Activated CD4-positive, alpha-beta T cell treated with anti-CD3 and anti-CD28 coated beads for 36 hours (primary cell): Measurements from ENCODE around the gene PCSK1N. TPM values are rescaled to one million over a fixed set of nuclear protein-coding genes. Genes with fewer than 3 reads are reported as not detected.
"Not testable (repeated sequence)": the region's sequence is repeated elsewhere in the genome, so short reads cannot be mapped to it uniquely, and the experiment has no call there.

Source experiments
- ATAC-seq: fragments of 200-7000 bp; cut with Tn5 transposase; one replicate; pipeline ENCODE4 v1.10.0; 2021; ENCODE audit warnings: mild to moderate bottlenecking, moderate library complexity
- CTCF ChIA-PET: fragments of 350-600 bp; sonication (Branson Sonifier 250); formaldehyde crosslinking; loops from one replicate; lab custom pipeline; 2021; ENCODE audit warnings: antibody characterized with exemption; lab: Charles Lee
- POLR2A ChIA-PET: fragments of 350-600 bp; sonication (Branson Sonifier 250); formaldehyde crosslinking; loops from one replicate; lab custom pipeline; 2021; ENCODE audit warnings: antibody characterized with exemption, inconsistent platforms; lab: Charles Lee
- DNase-seq: peaks from one replicate; pipeline ENCODE4 v3.0.0-alpha.2; 2020
- H3K27ac Mint-ChIP-seq: one replicate; pipeline ENCODE4 v1.8.0; 2021; ENCODE audit warnings: mixed read lengths
- H3K27me3 Mint-ChIP-seq: one replicate; pipeline ENCODE4 v1.8.0; 2021; ENCODE audit warnings: mixed read lengths
- H3K36me3 Mint-ChIP-seq: one replicate; pipeline ENCODE4 v1.8.0; 2021; ENCODE audit warnings: low read depth, mixed read lengths
- H3K4me1 Mint-ChIP-seq: one replicate; pipeline ENCODE4 v1.8.0; 2021; ENCODE audit warnings: mixed read lengths
- H3K4me3 Mint-ChIP-seq: one replicate; pipeline ENCODE4 v1.8.0; 2021; ENCODE audit warnings: mild to moderate bottlenecking, moderate library complexity, mixed read lengths
- H3K9me3 Mint-ChIP-seq: one replicate; pipeline ENCODE4 v1.8.0; 2021; ENCODE audit warnings: low read depth, mixed read lengths
- intact Hi-C, 2 experiments: fragments of 100-400 bp; cut with DNase I in 1 of 2; cut with micrococcal nuclease in 1 of 2; formaldehyde crosslinking; loops; one replicate each; pipeline versions ENCODE4 v1.14.2 to v1.15.1; 2022 to 2024; cut with DNase I, micrococcal nuclease
- total RNA-seq, 2 experiments: library from RNA; stranded (reverse); gene quantifications; one replicate each; pipeline ENCODE4 v1.2.3, GENCODE V29; 2021

Gene PCSK1N
- total RNA-seq, result 1 to 10 TPM; 1.3 TPM

GRCh38 chrX:48835524-48836329, at the start of gene PCSK1N:
Gene PCSK1N, minus strand, starts transcription at chrX:48835610. Its CDS starts 78 bp downstream, at chrX:48835532.
- Mint-ChIP-seq H3K9me3 (no peaks in the 10 kb centered on the region), H3K4me3 (peak within 1 kb of the TSS; percentile 75), H3K36me3 (no peaks in the 10 kb centered on the region), H3K27ac (peak within 1 kb of the TSS; percentile 6), H3K27me3 (peaks cover 26% of the 10 kb centered on the region), H3K4me1 (peaks cover 13% of the 10 kb centered on the region)
- DNase-seq, result peak; percentile 38
- ChIA-PET CTCF (interaction anchor here (0.8 kb wide), 1 partner anchor 30 kb away, joined by 3 read pairs; no protein-coding TSS in a partner anchor), POLR2A (no interaction called here)
- ATAC-seq, result peak; percentile 28
- intact Hi-C loops, result no loop called here

- no peaks in the 10 kb centered on the region for H3K9me3 Mint-ChIP-seq
- H3K36me3 Mint-ChIP-seq, result no peaks in the 10 kb centered on the region
- DNase-seq (no peak), ATAC-seq (no peak)
- H3K27me3 Mint-ChIP-seq, result no peaks in the 10 kb centered on the region
- H3K4me1 Mint-ChIP-seq, result no peaks in the 10 kb centered on the region
- intact Hi-C loops, result no loop called here
- H3K27ac Mint-ChIP-seq, result no peak overlapping the region
- POLR2A ChIA-PET, result no interaction called here
- no peak overlapping the region for H3K4me3 Mint-ChIP-seq
- CTCF ChIA-PET, result no interaction called here
Measured at GRCh38 chrX:48883729-48884128, 48.3 kb upstream of the PCSK1N start.

GRCh38 chrX:48876944-48877343, 41.5 kb upstream of the PCSK1N start:
- H3K4me3 Mint-ChIP-seq, H3K27ac Mint-ChIP-seq, H3K27me3 Mint-ChIP-seq, DNase-seq, H3K36me3 Mint-ChIP-seq, H3K9me3 Mint-ChIP-seq, H3K4me1 Mint-ChIP-seq, POLR2A ChIA-PET, CTCF ChIA-PET, ATAC-seq, intact Hi-C loops: not testable (repeated sequence)

GRCh38 chrX:48872017-48872416, 36.6 kb upstream of the PCSK1N start:
- H3K36me3 Mint-ChIP-seq, ATAC-seq, DNase-seq, H3K4me1 Mint-ChIP-seq, H3K27me3 Mint-ChIP-seq, H3K27ac Mint-ChIP-seq, H3K4me3 Mint-ChIP-seq, CTCF ChIA-PET, POLR2A ChIA-PET, H3K9me3 Mint-ChIP-seq, intact Hi-C loops: not testable (repeated sequence)

GRCh38 chrX:48864210-48864609, 28.8 kb upstream of the PCSK1N start:
- DNase-seq (no peak), ATAC-seq (no peak)
- ChIA-PET POLR2A (interaction anchor here (0.6 kb wide), 1 partner anchor 137 kb away, joined by 3 read pairs; no protein-coding TSS in a partner anchor), CTCF (no interaction called here)
- no peaks in the 10 kb centered on the region for H3K4me1 Mint-ChIP-seq
- no peaks in the 10 kb centered on the region for H3K9me3 Mint-ChIP-seq
- H3K27me3 Mint-ChIP-seq, result peaks cover 2% of the 10 kb centered on the region
- intact Hi-C loops, result no loop called here
- no peak overlapping the region for H3K27ac Mint-ChIP-seq
- H3K36me3 Mint-ChIP-seq, result no peaks in the 10 kb centered on the region
- H3K4me3 Mint-ChIP-seq, result no peak overlapping the region

GRCh38 chrX:48854898-48855297, 19.5 kb upstream of the PCSK1N start:
- Mint-ChIP-seq H3K27me3 (peaks cover 4% of the 10 kb centered on the region), H3K4me1 (peaks cover 2% of the 10 kb centered on the region), H3K9me3 (no peaks in the 10 kb centered on the region), H3K27ac (no peak overlapping the region), H3K36me3 (no peaks in the 10 kb centered on the region), H3K4me3 (no peak overlapping the region)
- CTCF ChIA-PET, result no interaction called here
- DNase-seq (peak; percentile 23), ATAC-seq (no peak)
- POLR2A ChIA-PET, result no interaction called here
- intact Hi-C loops, result no loop called here

GRCh38 chrX:48854121-48854804, 18.9 kb upstream of the PCSK1N start:
- POLR2A ChIA-PET, ATAC-seq, H3K4me1 Mint-ChIP-seq, H3K27ac Mint-ChIP-seq, CTCF ChIA-PET, DNase-seq, H3K27me3 Mint-ChIP-seq, H3K9me3 Mint-ChIP-seq, intact Hi-C loops, H3K36me3 Mint-ChIP-seq, H3K4me3 Mint-ChIP-seq: not testable (repeated sequence)

GRCh38 chrX:48853494-48853893, 18.1 kb upstream of the PCSK1N start:
- DNase-seq, POLR2A ChIA-PET, ATAC-seq, H3K4me1 Mint-ChIP-seq, intact Hi-C loops, H3K4me3 Mint-ChIP-seq, H3K27ac Mint-ChIP-seq, CTCF ChIA-PET, H3K27me3 Mint-ChIP-seq, H3K9me3 Mint-ChIP-seq, H3K36me3 Mint-ChIP-seq: not testable (repeated sequence)

- ChIA-PET CTCF (interaction anchor here (0.7 kb wide), 1 partner anchor 39 kb away, joined by 3 read pairs; no protein-coding TSS in a partner anchor), POLR2A (no interaction called here)
- Mint-ChIP-seq H3K27me3 (peaks cover 4% of the 10 kb centered on the region), H3K4me1 (peaks cover 7% of the 10 kb centered on the region), H3K36me3 (no peaks in the 10 kb centered on the region), H3K27ac (no peak overlapping the region), H3K9me3 (no peaks in the 10 kb centered on the region), H3K4me3 (no peak overlapping the region)
- ATAC-seq (no peak), DNase-seq (no peak)
- intact Hi-C loops, result no loop called here
Measured at GRCh38 chrX:48852857-48853256, 17.4 kb upstream of the PCSK1N start.

GRCh38 chrX:48848847-48849246, 13.4 kb upstream of the PCSK1N start:
- ChIA-PET CTCF (no interaction called here), POLR2A (interaction anchor here (0.6 kb wide), 1 partner anchor 8 kb away, joined by 3 read pairs; no protein-coding TSS in a partner anchor)

GRCh38 chrX:48839686-48840085, 4.3 kb upstream of the PCSK1N start:
- Mint-ChIP-seq H3K4me3 (no peak overlapping the region), H3K36me3 (no peaks in the 10 kb centered on the region), H3K27ac (no peak overlapping the region), H3K27me3 (peaks cover 7% of the 10 kb centered on the region), H3K4me1 (peaks cover 3% of the 10 kb centered on the region), H3K9me3 (no peaks in the 10 kb centered on the region)
- no peak for ATAC-seq
- no peak for DNase-seq
- ChIA-PET POLR2A (no interaction called here), CTCF (no interaction called here)
- intact Hi-C loops, result no loop called here

More at GRCh38 chrX:48848847-48849246, 13.4 kb upstream of the PCSK1N start:
- Mint-ChIP-seq H3K4me3 (no peak overlapping the region), H3K36me3 (no peaks in the 10 kb centered on the region), H3K4me1 (peaks cover 5% of the 10 kb centered on the region), H3K27me3 (peaks cover under 1% of the 10 kb centered on the region), H3K9me3 (no peaks in the 10 kb centered on the region), H3K27ac (no peak overlapping the region)
- intact Hi-C loops, result no loop called here
- ATAC-seq (no peak), DNase-seq (no peak)

GRCh38 chrX:48834383-48834709, 1.1 kb downstream of the PCSK1N start:
- DNase-seq (no peak), ATAC-seq (peak; percentile 42)
- Mint-ChIP-seq H3K27me3 (peaks cover 33% of the 10 kb centered on the region), H3K4me3 (peak overlapping the region; percentile 75), H3K36me3 (no peaks in the 10 kb centered on the region), H3K9me3 (no peaks in the 10 kb centered on the region), H3K27ac (peak overlapping the region; percentile 6), H3K4me1 (peaks cover 13% of the 10 kb centered on the region)
- ChIA-PET POLR2A (no interaction called here), CTCF (interaction anchor here (0.7 to 1.4 kb wide), 2 partner anchors 11 to 186 kb away, joined by 3 to 4 read pairs; no protein-coding TSS in a partner anchor)
- intact Hi-C loops, result no loop called here
